Medulla oblongata (tissue), 1 donor: Measurements from ENCODE around the gene PDYN.
A peak's percentile ranks its signal among the peaks of the same experiment; 100 is the strongest.

Experiments
- DNase-seq: peaks from one replicate; pipeline ENCODE4 v3.0.0-alpha.2; 2015; ENCODE audit errors: extremely low spot score

PDYN gene

GRCh38 chr20:1951436-1952115 lies 42.3 kb downstream of the PDYN start:
- no peak for DNase-seq

- no peak for DNase-seq
Measured at GRCh38 chr20:1950836-1951235, 43.0 kb downstream of the PDYN start.

- peak; percentile 51 for DNase-seq
Measured at GRCh38 chr20:1949347-1950100, 44.3 kb downstream of the PDYN start.

- no peak for DNase-seq
Measured at GRCh38 chr20:1947535-1947846, 46.4 kb downstream of the PDYN start.

- DNase-seq = peak; percentile 71
Measured at GRCh38 chr20:1946762-1947534, 46.9 kb downstream of the PDYN start.

GRCh38 chr20:1946442-1946761 lies 47.5 kb downstream of the PDYN start:
- no peak for DNase-seq

- no peak for DNase-seq
Measured at GRCh38 chr20:1945660-1946059, 48.2 kb downstream of the PDYN start.

- DNase-seq = peak; percentile 89
Measured at GRCh38 chr20:1945134-1945618, 48.7 kb downstream of the PDYN start.

GRCh38 chr20:1944345-1945091 lies 49.3 kb downstream of the PDYN start:
- DNase-seq = no peak

- DNase-seq = no peak
Measured at GRCh38 chr20:1943275-1944002, 50.4 kb downstream of the PDYN start.

- no peak for DNase-seq
Measured at GRCh38 chr20:1942486-1943274, 51.2 kb downstream of the PDYN start.

GRCh38 chr20:1942061-1942460 lies 51.8 kb downstream of the PDYN start:
- no peak for DNase-seq

GRCh38 chr20:1941226-1941625 lies 52.6 kb downstream of the PDYN start:
- no peak for DNase-seq

GRCh38 chr20:1940581-1940980 lies 53.3 kb downstream of the PDYN start:
- no peak for DNase-seq

GRCh38 chr20:1939270-1939595 lies 54.6 kb downstream of the PDYN start:
- no peak for DNase-seq

- DNase-seq = no peak
Measured at GRCh38 chr20:1938464-1939269, 55.2 kb downstream of the PDYN start.

GRCh38 chr20:1937316-1937976 lies 56.4 kb downstream of the PDYN start:
- no peak for DNase-seq

GRCh38 chr20:1935696-1936366 lies 58.0 kb downstream of the PDYN start:
- DNase-seq = peak; percentile 86
